H9 (cell line): ENCODE measurements around the gene HCN1. TPM values are rescaled to one million over a fixed set of nuclear protein-coding genes. Genes with fewer than 3 reads are reported as not detected.

Source experiments
- DNase-seq: peaks from one replicate; pipeline ENCODE4 v3.0.0-alpha.2; 2017
- H2AFZ ChIP-seq: one replicate; pipeline ENCODE4 v1.6.1; 2013; ENCODE audit warnings: mild to moderate bottlenecking, low read length, control low read depth, moderate library complexity
- H2AK5ac ChIP-seq: 2 replicates; pipeline ENCODE4 v1.6.1; 2013; ENCODE audit warnings: low read length, control low read depth, mixed read lengths; ENCODE audit not compliant: insufficient read length
- H2BK120ac ChIP-seq: one replicate; pipeline ENCODE4 v1.6.1; 2013; ENCODE audit warnings: low read depth, mild to moderate bottlenecking, low read length, control low read depth, inconsistent platforms; ENCODE audit not compliant: poor library complexity, severe bottlenecking
- H2BK12ac ChIP-seq: 2 replicates; pipeline ENCODE4 v1.6.1; 2013; ENCODE audit warnings: low read length, control low read depth, mixed read lengths, low read depth; ENCODE audit not compliant: insufficient read length
- H2BK15ac ChIP-seq: 2 replicates; pipeline ENCODE4 v1.6.1; 2013; ENCODE audit warnings: low read depth, low read length, control low read depth
- H2BK20ac ChIP-seq: one replicate; pipeline ENCODE4 v1.6.1; 2013; ENCODE audit warnings: low read depth, mild to moderate bottlenecking, low read length, control low read depth, inconsistent platforms; ENCODE audit not compliant: poor library complexity, severe bottlenecking
- H2BK5ac ChIP-seq: 2 replicates; pipeline ENCODE4 v1.6.1; 2013; ENCODE audit warnings: low read length, control low read depth, mixed read lengths; ENCODE audit not compliant: insufficient read length
- H3K14ac ChIP-seq: 2 replicates; pipeline ENCODE4 v1.6.1; 2013; ENCODE audit warnings: low read length, control low read depth; ENCODE audit not compliant: insufficient read depth
- H3K18ac ChIP-seq: 2 replicates; pipeline ENCODE4 v1.6.1; 2013; ENCODE audit warnings: low read depth, mild to moderate bottlenecking, mixed read lengths, low read length, control low read depth; ENCODE audit not compliant: insufficient read length
- H3K23ac ChIP-seq: 2 replicates; pipeline ENCODE4 v1.6.1; 2013; ENCODE audit warnings: low read length, control low read depth, mixed read lengths, low read depth; ENCODE audit not compliant: insufficient read length
- H3K23me2 ChIP-seq: 2 replicates; pipeline ENCODE4 v1.6.1; 2013; ENCODE audit warnings: low read depth, mild to moderate bottlenecking, mixed read lengths, low read length, control low read depth; ENCODE audit not compliant: insufficient read length, poor library complexity, severe bottlenecking
- H3K27ac ChIP-seq: 2 replicates; pipeline ENCODE4 v1.5.1; 2013; ENCODE audit warnings: low read length, control low read depth, mixed read lengths, low read depth; ENCODE audit not compliant: insufficient read length
- H3K27me3 ChIP-seq: 2 replicates; pipeline ENCODE4 v1.6.1; 2013; ENCODE audit warnings: low read length, control low read depth, inconsistent platforms; ENCODE audit not compliant: insufficient read depth
- H3K4ac ChIP-seq: 2 replicates; pipeline ENCODE4 v1.6.1; 2013; ENCODE audit warnings: low read depth, mild to moderate bottlenecking, control low read depth, inconsistent platforms, low read length, moderate library complexity
- H3K4me1 ChIP-seq: 2 replicates; pipeline ENCODE4 v1.6.1; 2013; ENCODE audit warnings: low read length, control low read depth, inconsistent platforms; ENCODE audit not compliant: insufficient read depth
- H3K4me2 ChIP-seq: 2 replicates; pipeline ENCODE4 v1.6.1; 2013; ENCODE audit warnings: low read length, control low read depth, mixed read lengths; ENCODE audit not compliant: insufficient read length, insufficient read depth
- H3K56ac ChIP-seq: 2 replicates; pipeline ENCODE4 v1.6.1; 2013; ENCODE audit warnings: low read depth, mild to moderate bottlenecking, mixed read lengths, low read length, control low read depth; ENCODE audit not compliant: insufficient read length
- H3K79me1 ChIP-seq: 2 replicates; pipeline ENCODE4 v1.6.1; 2013; ENCODE audit warnings: low read depth, mild to moderate bottlenecking, moderate library complexity, low read length, control low read depth, inconsistent platforms; ENCODE audit not compliant: insufficient read depth, poor library complexity, severe bottlenecking
- H3K79me2 ChIP-seq: 2 replicates; pipeline ENCODE4 v1.6.1; 2013; ENCODE audit warnings: low read length, control low read depth, inconsistent platforms; ENCODE audit not compliant: insufficient read depth
- H3K9ac ChIP-seq: 2 replicates; pipeline ENCODE4 v1.6.1; 2013; ENCODE audit warnings: low read length, control low read depth, mixed read lengths; ENCODE audit not compliant: insufficient read length; ENCODE audit errors: extremely low read depth
- H3K9me3 ChIP-seq: one replicate; pipeline ENCODE4 v1.6.1; 2013; ENCODE audit warnings: low read depth, low read length, inconsistent platforms; ENCODE audit not compliant: control insufficient read depth
- H3T11ph ChIP-seq: one replicate; pipeline ENCODE4 v1.6.1; 2013; ENCODE audit warnings: mild to moderate bottlenecking, low read length, control low read depth, inconsistent platforms
- H4K20me1 ChIP-seq: one replicate; pipeline ENCODE4 v1.6.1; 2013; ENCODE audit not compliant: control insufficient read depth, insufficient read length, insufficient read depth
- H4K5ac ChIP-seq: 2 replicates; pipeline ENCODE4 v1.6.1; 2013; ENCODE audit warnings: low read depth, mild to moderate bottlenecking, mixed read lengths, low read length, control low read depth; ENCODE audit not compliant: insufficient read length
- H4K8ac ChIP-seq: replicated peaks from 2 replicates; pipeline ENCODE4 v1.6.1; 2013; ENCODE audit warnings: low read length, control low read depth, mixed read lengths, low read depth; ENCODE audit not compliant: insufficient read length
- H4K91ac ChIP-seq: 2 replicates; pipeline ENCODE4 v1.6.1; 2013; ENCODE audit warnings: low read depth, mild to moderate bottlenecking, moderate library complexity, mixed read lengths, low read length, control low read depth; ENCODE audit not compliant: insufficient read length
- H3K27ac Mint-ChIP-seq, 3 experiments: 2 replicates in 2 of 3; 3 replicates in 1 of 3; pipeline ENCODE4 v1.8.0; 2020 to 2021; ENCODE audit warnings: mixed read lengths in 3 of 3, mild to moderate bottlenecking in 1 of 3, moderate library complexity in 1 of 3
- H3K27me3 Mint-ChIP-seq: 2 replicates; pipeline ENCODE4 v1.8.0; 2021; ENCODE audit warnings: low read depth, mild to moderate bottlenecking, moderate library complexity, mixed read lengths
- H3K36me3 Mint-ChIP-seq, 3 experiments: 2 replicates in 2 of 3; 3 replicates in 1 of 3; pipeline ENCODE4 v1.8.0; 2020 to 2021; ENCODE audit warnings: low read depth in 3 of 3, mixed read lengths in 3 of 3; ENCODE audit not compliant: insufficient read depth in 1 of 3
- H3K4me1 Mint-ChIP-seq, 2 experiments: 2 replicates each; pipeline ENCODE4 v1.8.0; 2020; ENCODE audit warnings: mixed read lengths in 2 of 2
- H3K4me3 Mint-ChIP-seq, 2 experiments: 2 replicates in 1 of 2; 3 replicates in 1 of 2; pipeline ENCODE4 v1.8.0; 2020 to 2021; ENCODE audit warnings: mild to moderate bottlenecking in 2 of 2, mixed read lengths in 2 of 2, moderate library complexity in 1 of 2
- H3K9me3 Mint-ChIP-seq, 2 experiments: 2 replicates in 1 of 2; 3 replicates in 1 of 2; pipeline ENCODE4 v1.8.0; 2020; ENCODE audit warnings: mild to moderate bottlenecking in 2 of 2, mixed read lengths in 2 of 2, moderate library complexity in 1 of 2
- CTCF ChIP-seq: fragments of 200-600 bp; sonication (generic); conservative IDR thresholded peaks from 3 replicates; pipeline ENCODE4 v1.8.0; 2021; ENCODE audit warnings: antibody characterized with exemption, mild to moderate bottlenecking
- WGBS: extraction: QIAGEN DNeasy Blood & Tissue Kit; methylation state at CpG from one replicate; pipeline ENCODE4 v1.1.7; 2013; ENCODE audit warnings: missing lambda C conversion rate, low lambda C conversion rate, mixed read lengths; ENCODE audit not compliant: insufficient read length; ENCODE audit errors: extremely low coverage; 5-methylcytosine and 5-hydroxymethylcytosine counted together
- total RNA-seq: library from RNA; stranded (reverse); gene quantifications from 2 replicates; pipeline ENCODE4 v1.2.1, GENCODE V29; 2021

Gene HCN1
- total RNA-seq, 1 experiment from 2014 or later, result 4.6 TPM

- H4K5ac ChIP-seq, result no peak overlapping the region
- H2AK5ac ChIP-seq, result no peak overlapping the region
- no peaks in the 10 kb centered on the region for H3K79me2 ChIP-seq
- H3K9me3 ChIP-seq, result no peaks in the 10 kb centered on the region
- H3K9ac ChIP-seq, result no peak overlapping the region
- Mint-ChIP-seq H3K36me3 (no peaks in the 10 kb centered on the region), H3K4me3 (no peak overlapping the region), H3K9me3 (no peaks in the 10 kb centered on the region), H3K4me1 (peaks cover 0 to 6% of the 10 kb centered on the region in 2 experiments; a peak in 2 of 4 replicates), H3K27ac (no peak overlapping the region), H3K27me3 (no peaks in the 10 kb centered on the region)
- DNase-seq, result no peak
- no peaks in the 10 kb centered on the region for H3K4me1 ChIP-seq
- no peaks in the 10 kb centered on the region for H4K20me1 ChIP-seq
- H3K79me1 ChIP-seq, result no peaks in the 10 kb centered on the region
- WGBS, result no CpG with 5 or more reads among the region's 1 CpG
- H2BK20ac ChIP-seq, result no peak overlapping the region
- no peak overlapping the region for H3K23ac ChIP-seq
- no peak overlapping the region for H4K91ac ChIP-seq
- no peak overlapping the region for H3K14ac ChIP-seq
- no peak overlapping the region for H3K18ac ChIP-seq
- H3K23me2 ChIP-seq, result no peaks in the 10 kb centered on the region
- no peak overlapping the region for H3K4ac ChIP-seq
- no peak overlapping the region for H2BK5ac ChIP-seq
- H3K4me2 ChIP-seq, result no peak overlapping the region
- H4K8ac ChIP-seq, result no peak overlapping the region
- H2AFZ ChIP-seq, result no peak overlapping the region
- no peak overlapping the region for H2BK12ac ChIP-seq
- no peak overlapping the region for H3K56ac ChIP-seq
- no peak overlapping the region for H2BK120ac ChIP-seq
- H3T11ph ChIP-seq, result no peak overlapping the region
- no peak overlapping the region for H2BK15ac ChIP-seq
- no peaks in the 10 kb centered on the region for H3K27me3 ChIP-seq
- TF ChIP-seq CTCF, result no peak
- H3K27ac ChIP-seq, result no peak overlapping the region
Measured at GRCh38 chr5:45623832-45624231, 72.3 kb downstream of the HCN1 start.
